Activated gamma-delta T cell (primary cell): Measurements from ENCODE around the gene HDAC5.

Source experiments
- DNase-seq: peaks from one replicate; lab custom pipeline; 2025; lab: John Stamatoyannopoulos, UW

Gene HDAC5

GRCh38 chr17:44087319-44087718 lies 36.1 kb downstream of the HDAC5 start:
- DNase-seq, result no peak

DNA sequence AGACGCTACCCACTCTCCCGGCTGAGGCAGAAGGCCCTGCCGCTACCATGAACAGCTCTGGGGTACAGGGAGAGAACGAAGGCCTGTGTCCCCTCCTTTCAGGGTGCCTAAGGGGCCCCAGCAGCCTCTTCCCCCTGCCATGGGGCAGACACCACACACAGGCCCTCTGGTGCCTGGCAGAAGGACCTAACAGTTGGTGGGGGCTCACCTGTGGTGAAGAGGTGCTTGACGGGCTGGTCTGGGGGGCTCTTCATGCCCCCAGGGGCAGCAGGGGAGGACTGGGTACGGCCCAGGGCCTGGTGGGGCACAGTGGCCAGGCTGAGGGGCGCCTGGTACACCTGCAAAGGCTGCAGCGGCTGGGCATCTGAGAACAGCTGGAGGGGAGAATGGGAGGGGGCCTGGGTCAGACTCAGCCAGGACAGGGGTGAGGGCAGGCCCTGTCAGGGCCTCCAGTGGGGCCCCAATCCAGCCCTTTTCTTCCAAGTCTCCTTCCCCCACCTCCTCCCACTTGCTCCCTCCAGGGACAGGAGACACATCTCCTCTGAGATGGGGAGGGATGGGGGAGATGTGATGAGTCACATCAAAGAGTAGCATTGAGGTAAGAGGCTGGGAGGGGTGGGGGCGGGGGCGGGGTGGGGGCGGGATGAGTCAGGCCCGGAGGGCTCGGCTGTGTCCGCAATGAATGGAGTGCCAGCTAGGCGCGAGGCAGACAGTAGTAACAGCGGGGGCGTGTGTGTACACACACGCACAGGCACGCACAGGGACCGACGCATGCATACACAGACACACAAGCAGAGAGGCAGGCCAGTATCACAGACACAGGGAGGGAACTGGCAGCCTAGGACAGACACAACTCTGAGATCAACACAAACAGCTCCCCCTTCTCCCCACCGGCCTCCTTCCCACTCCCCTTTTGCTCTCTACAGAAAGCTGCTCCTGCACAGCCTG lies 36.8 kb downstream of the HDAC5 start:
- no peak for DNase-seq

- no peak for DNase-seq
Measured at GRCh38 chr17:44085908-44086307, 37.5 kb downstream of the HDAC5 start.

GRCh38 chr17:44084921-44085320 lies 38.5 kb downstream of the HDAC5 start:
- no peak for DNase-seq

DNA sequence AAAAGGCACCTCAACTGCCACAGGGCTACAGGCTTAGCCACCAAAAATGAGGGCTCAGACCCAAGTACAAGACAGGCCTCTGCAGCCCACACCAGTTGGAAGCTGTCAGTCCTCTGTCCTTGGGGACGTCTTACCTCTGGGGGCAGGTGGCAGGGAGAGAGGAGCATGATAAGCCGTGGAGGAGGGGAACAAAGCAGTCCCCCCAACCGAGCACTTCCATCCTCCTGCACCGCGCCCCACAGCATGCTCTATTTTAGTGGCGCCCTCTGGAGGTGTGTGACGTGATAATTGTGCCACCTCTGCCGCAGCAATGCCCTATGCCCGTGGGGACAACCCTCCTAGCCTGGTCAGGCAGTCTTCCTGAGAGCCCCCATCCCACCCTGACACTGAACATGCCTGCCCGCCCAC lies 39.3 kb downstream of the HDAC5 start:
- DNase-seq, result no peak

GRCh38 chr17:44083250-44083849 lies 40.1 kb downstream of the HDAC5 start:
- DNase-seq, result no peak

- no peak for DNase-seq
Measured at GRCh38 chr17:44082256-44082927, 41.0 kb downstream of the HDAC5 start.

DNA sequence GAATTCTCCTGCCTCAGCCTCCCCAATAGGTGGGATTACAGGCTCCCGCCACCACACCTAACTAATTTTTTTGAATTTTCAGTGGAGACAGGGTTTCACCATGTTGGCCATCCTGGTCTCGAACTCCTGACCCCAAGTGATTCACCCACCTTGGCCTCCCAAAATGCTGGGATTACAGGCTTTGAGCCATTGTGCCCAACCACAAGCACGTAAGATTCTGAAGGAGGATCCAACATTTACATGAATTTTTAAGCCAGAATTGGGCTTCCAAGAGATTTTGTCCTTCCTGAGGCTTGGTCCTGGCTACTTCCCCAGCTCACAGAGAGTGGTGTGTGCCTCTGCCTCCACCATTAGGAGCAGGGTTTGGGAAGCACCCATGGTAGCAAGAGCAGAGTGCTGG lies 41.8 kb downstream of the HDAC5 start:
- no peak for DNase-seq

DNA sequence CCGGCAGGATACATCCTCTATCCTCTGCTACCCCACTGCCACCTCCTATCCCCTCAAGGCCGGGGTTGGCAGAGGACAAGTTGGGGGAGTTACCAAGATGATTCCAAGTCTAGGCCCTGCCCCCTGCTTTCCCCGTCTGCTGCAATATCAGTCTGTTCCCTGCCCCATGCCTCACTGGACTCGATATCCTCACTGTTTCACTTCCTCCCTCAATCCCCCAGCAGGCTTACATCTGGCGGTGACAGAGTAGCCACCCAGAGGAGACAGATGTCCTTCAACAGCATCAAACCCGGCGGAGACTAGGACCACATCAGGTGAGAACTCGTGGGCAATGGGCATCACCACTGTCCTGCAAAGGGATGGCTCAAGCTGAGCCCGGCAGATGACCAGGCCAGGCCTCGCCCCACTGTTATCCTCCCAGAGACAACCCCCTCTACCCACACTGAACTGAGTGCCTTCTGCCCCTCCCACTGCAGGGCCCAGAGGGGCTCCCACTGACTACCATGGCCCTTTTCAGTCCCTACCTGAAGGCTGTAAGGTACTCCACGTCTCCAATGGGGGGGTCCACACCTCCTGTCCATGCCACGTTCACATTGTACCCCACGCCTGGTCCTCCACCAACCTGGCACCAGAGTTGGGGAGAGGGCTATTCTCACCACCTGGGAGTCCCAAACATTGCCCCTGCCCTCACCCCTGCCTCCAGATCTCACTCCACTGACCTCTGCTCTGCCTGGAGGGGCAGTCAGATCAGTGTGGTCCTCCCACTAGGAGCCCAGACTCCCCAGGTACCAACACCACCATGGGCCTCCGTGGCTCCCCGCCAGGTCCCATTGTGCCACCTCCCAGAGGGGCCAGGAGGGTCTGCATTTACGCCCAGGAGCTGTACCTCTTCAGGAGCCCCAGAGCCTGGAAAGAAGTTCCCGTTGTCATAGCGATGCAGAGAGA lies 43.3 kb downstream of the HDAC5 start:
- DNase-seq, result no peak

GRCh38 chr17:44078412-44078811 lies 45.0 kb downstream of the HDAC5 start:
- DNase-seq, result no peak

DNA sequence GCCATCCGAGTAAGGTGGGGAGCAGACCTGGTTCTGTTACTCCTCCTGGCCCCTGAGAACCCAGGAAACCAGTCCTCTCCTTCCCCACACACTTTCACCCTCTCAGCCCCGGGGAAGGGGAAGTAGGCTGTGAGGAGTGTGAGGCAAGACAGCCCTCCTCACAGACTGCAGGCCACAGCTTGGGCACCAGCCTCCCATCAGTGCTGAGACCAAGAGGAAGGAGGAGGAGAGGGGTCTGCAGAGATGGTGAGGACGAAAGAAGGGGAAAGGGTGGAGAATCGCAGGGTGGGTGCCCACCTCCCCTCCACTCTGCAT lies 45.9 kb downstream of the HDAC5 start:
- DNase-seq, result no peak

DNA sequence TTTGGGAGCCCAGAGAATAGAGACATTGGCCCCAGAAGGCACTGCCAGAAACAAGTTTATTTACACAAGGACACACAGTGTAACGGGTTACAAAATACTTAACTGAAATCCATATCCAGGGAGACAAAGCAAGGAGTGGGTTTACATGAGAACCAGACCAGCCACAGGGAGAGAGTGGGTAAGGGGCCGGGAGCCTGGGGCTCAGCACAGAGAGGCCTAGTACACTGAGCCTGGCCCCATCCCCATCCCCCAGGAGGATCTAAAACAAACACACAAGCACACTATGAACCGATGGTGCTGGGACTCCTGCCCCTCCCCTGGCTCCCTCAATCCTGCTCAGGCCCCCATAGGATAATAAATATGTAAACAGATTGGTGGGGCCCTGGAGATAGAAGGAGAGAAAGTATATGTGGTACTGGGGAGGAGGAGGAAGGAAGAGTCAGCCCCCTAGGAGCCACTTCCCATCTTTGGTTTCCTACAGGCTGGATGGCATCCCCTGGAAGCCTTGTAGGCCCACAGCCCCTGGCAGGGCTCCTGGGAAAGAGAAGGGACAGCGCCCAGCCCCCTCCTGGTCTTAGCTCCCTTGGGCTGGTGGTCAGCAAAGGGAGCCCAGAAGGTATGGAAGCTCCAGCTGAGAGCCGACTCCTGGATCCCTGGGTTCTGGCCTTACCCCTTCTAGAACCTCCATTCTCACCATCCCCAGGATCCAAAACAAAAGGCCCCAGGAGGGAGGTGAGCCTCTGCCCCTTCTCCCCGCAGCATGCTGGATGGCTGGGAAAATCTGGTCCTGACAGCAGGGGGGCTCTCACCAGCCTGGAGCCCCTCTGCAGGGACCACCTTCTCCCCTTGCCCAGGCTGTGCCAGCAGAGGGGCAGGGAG lies 46.5 kb downstream of the HDAC5 start:
- DNase-seq, result no peak

DNA sequence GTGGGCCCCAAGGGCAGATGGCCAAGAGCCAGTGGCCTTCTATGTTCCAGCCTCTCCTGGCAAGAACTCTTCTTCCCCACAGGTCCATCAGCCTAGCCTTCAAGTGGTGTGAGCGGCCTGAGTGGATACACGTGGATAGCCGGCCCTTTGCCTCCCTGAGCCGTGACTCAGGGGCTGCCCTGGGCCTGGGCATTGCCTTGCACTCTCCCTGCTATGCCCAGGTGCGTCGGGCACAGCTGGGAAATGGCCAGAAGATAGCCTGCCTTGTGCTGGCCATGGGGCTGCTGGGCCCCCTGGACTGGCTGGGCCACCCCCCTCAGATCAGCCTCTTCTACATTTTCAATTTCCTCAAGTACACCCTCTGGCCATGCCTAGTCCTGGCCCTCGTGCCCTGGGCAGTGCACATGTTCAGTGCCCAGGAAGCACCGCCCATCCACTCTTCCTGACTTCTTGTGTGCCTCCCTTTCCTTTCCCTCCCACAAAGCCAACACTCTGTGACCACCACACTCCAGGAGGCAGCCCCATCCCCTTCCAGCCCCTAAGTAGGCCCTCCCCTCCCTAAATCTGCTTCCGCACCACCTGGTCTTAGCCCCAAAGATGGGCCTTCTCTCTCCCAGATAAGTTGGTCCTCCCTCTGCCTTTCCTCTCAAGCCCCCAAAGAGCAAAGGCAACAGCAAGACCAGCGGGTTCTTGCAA lies 47.7 kb downstream of the HDAC5 start:
- DNase-seq, result no peak

- no peak for DNase-seq
Measured at GRCh38 chr17:44074911-44075285, 48.5 kb downstream of the HDAC5 start.

DNA sequence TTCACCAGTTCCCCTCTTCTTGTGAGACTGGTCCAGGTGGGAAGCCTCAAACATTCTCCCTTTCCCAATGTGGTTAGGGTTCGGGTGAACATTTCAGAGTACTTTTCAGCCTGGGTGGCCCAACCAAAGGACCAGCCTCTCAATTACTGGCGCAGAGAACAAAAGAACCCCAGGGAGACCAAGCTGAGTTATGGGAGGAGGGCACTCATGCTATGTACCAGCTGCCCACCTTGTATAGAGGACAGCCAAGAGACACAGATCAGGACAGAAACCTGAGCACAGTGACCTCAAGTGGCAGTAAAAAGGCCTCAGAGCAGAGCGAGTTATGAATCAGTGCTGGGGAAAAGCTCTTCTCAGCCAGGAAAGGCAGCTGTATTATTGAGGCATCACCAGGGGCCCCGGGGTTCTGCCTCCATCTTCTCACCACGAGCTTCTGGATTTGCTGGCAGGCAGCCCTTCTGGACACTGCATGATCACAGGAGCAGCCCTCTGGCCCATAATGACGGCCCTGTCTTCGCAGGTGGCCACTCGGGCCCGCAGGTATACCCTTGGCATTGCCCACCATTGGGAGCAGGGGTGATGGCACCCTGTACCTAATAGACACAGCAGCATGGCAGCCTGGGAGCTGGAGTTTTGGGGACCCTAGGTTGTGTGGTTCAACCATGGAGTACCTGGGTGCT lies 49.1 kb downstream of the HDAC5 start:
- no peak for DNase-seq

- DNase-seq, result no peak
Measured at GRCh38 chr17:44071772-44072171, 51.7 kb downstream of the HDAC5 start.

- no peak for DNase-seq
Measured at GRCh38 chr17:44071198-44071520, 52.3 kb downstream of the HDAC5 start.

DNA sequence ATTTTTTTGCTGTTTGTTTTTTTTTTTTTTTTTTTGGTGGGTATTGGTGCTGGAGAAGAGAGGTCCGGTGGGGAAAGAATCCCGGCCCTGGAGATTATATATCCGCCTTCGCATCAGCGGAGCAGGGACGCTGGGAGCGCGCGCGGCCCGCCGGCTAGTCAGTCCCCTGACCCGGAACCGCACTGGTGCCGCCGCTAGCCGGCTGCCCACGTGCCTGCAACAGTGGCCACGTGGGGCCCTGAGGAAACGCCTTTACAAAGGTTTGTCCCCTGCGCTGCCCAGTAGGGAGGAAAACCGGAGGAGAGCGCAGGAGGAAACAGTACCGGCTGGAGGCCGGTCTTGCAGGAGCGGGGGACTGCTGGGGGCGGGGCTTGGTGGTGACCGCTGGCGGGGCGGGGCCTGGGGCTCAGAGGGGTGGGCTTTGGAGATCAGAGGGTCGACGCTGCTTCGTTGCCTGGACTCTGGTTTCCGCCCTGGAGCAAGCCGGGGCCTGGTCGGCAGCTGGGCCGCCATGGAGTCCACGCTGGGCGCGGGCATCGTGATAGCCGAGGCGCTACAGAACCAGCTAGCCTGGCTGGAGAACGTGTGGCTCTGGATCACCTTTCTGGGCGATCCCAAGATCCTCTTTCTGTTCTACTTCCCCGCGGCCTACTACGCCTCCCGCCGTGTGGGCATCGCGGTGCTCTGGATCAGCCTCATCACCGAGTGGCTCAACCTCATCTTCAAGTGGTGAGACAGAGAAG lies 52.8 kb downstream of the HDAC5 start, which contains the start of gene G6PC3:
TSS of gene G6PC3 (plus strand) at position 281 of the 743 bp plus-strand sequence. CDS start at position 512, 231 bp downstream.
- peak; percentile 70 for DNase-seq

DNA sequence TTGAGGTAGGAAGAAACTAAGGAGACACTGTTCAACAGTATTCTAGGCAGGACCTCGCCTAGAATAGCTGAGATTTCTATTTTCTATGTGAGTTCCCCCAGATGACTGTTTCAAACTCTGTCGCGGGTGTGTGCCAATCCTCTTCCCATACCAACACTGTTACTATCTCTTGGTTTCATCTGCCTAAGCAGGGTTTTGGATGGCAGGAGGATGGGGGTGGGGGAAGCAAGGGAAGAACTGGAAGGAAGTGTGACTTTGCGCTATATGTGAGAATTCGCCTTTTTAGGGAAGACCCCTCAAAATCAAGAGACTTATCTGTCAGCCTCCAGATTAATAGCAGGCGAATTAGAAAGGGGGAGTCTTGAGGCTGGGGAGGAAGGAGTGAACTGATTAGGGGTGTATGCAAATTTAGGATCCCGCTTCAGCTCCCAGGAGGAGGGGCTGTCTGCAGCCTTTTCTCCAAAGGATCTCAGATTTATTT lies 53.4 kb downstream of the HDAC5 start:
- DNase-seq, result no peak
